Endothelial cell of umbilical vein (primary cell): ENCODE results near the gene ACTG1. TPM values are rescaled to one million over a fixed set of nuclear protein-coding genes. Genes with fewer than 3 reads are reported as not detected.

Experiments used
- BruUV-seq: library from RNA; stranded (reverse); fragments of 400-500 nt; replicated peaks from 2 replicates; lab custom pipeline; 2021; lab: Mats Ljungman, UMichigan
- CTCF ChIA-PET: fragments of 300-600, 350-600 bp; sonication (Branson Sonifier 250); formaldehyde crosslinking; loops from one replicate; lab custom pipeline; 2021; ENCODE audit warnings: antibody characterized with exemption, inconsistent platforms; lab: Charles Lee
- POLR2A ChIA-PET: fragments of 300-600, 350-600 bp; sonication (Branson Sonifier 250); formaldehyde crosslinking; loops from one replicate; lab custom pipeline; 2021; ENCODE audit warnings: antibody characterized with exemption, inconsistent platforms; lab: Charles Lee
- DNase-seq: peaks from one replicate; pipeline ENCODE4 v3.0.0-alpha.2; 2011; ENCODE audit warnings: low read depth, low spot score
- FAIRE-seq: peaks from 2 replicates; lab custom pipeline; 2011; peaks lifted over from hg19 to GRCh38; lab: Jason Lieb, UNC
- H2AFZ ChIP-seq: 2 replicates; pipeline ENCODE4 v1.6.0; 2012; ENCODE audit warnings: low read depth, low read length, control low read depth, inconsistent platforms
- H3K27ac ChIP-seq: 2 replicates; pipeline ENCODE4 v1.5.1; 2011; ENCODE audit warnings: low read depth, mild to moderate bottlenecking, control low read depth, low read length, moderate library complexity; ENCODE audit not compliant: insufficient read depth
- H3K27me3 ChIP-seq, 2 experiments: 2 replicates each; pipeline versions ENCODE4 v1.6.0 to v1.6.1; 2011; ENCODE audit warnings: low read length in 2 of 2, mixed read lengths in 1 of 2; ENCODE audit not compliant: control insufficient read depth in 2 of 2, insufficient read depth in 2 of 2
- H3K36me3 ChIP-seq, 2 experiments: 2 replicates in 1 of 2; 3 replicates in 1 of 2; pipeline ENCODE4 v1.5.1; 2011; ENCODE audit warnings: low read length in 2 of 2, mild to moderate bottlenecking in 1 of 2, moderate library complexity in 1 of 2; ENCODE audit not compliant: control insufficient read depth in 2 of 2, insufficient read depth in 2 of 2; ENCODE audit errors: extremely low read depth in 1 of 2
- H3K4me1 ChIP-seq: 3 replicates; pipeline ENCODE4 v1.5.1; 2011; ENCODE audit warnings: mild to moderate bottlenecking, low read length; ENCODE audit not compliant: control insufficient read depth, insufficient read depth; ENCODE audit errors: extremely low read depth
- H3K4me2 ChIP-seq: 2 replicates; pipeline ENCODE4 v1.6.1; 2011; ENCODE audit warnings: low read length, control low read depth, mixed read lengths; ENCODE audit not compliant: insufficient read depth
- H3K4me3 ChIP-seq, 3 experiments: fragments of 200-600 bp in 1 of 3; sonication (generic), shearing (Covaris generic) in 1 of 3; replicated peaks in 1 of 3; 2 replicates each; pipeline ENCODE4 v1.5.1; 2011 to 2016; ENCODE audit warnings: control low read depth in 3 of 3, low read length in 3 of 3, mild to moderate bottlenecking in 2 of 3, inconsistent platforms in 1 of 3, low read depth in 1 of 3, moderate library complexity in 1 of 3; ENCODE audit not compliant: insufficient read depth in 1 of 3
- H3K79me2 ChIP-seq: 2 replicates; pipeline ENCODE4 v1.6.0; 2012; ENCODE audit warnings: low read length, inconsistent platforms; ENCODE audit not compliant: control insufficient read depth, insufficient read depth
- H3K9ac ChIP-seq: replicated peaks from 2 replicates; pipeline ENCODE3; 2011; ENCODE audit warnings: low read length, control low read depth; ENCODE audit not compliant: insufficient read depth; ENCODE audit errors: extremely low read depth
- H3K9me1 ChIP-seq: replicated peaks from 3 replicates; pipeline ENCODE4 v1.6.0; 2011; ENCODE audit warnings: mild to moderate bottlenecking, low read length; ENCODE audit not compliant: control insufficient read depth, insufficient read depth; ENCODE audit errors: extremely low read depth
- H3K9me3 ChIP-seq: replicated peaks from 2 replicates; pipeline ENCODE4 v1.5.1; 2012; ENCODE audit warnings: low read length, inconsistent platforms; ENCODE audit not compliant: control insufficient read depth, insufficient read depth
- H4K20me1 ChIP-seq: replicated peaks from 2 replicates; pipeline ENCODE3; 2011; ENCODE audit warnings: mild to moderate bottlenecking, low read length; ENCODE audit not compliant: control insufficient read depth, insufficient read depth; ENCODE audit errors: extremely low read depth
- CTCF ChIP-seq, 2 donors: IDR thresholded peaks; 1 replicate in 1 of 2; 2 replicates in 1 of 2; pipeline ENCODE4 v1.5.1; 2011; ENCODE audit warnings: low read length in 2 of 2, mild to moderate bottlenecking in 2 of 2, moderate library complexity in 2 of 2, control low read depth in 1 of 2, inconsistent platforms in 1 of 2, low read depth in 1 of 2; ENCODE audit not compliant: insufficient read depth in 1 of 2; ENCODE audit errors: extremely low read depth in 1 of 2
- EZH2 ChIP-seq: IDR thresholded peaks from 2 replicates; pipeline ENCODE4 v1.6.1; 2012; ENCODE audit warnings: borderline replicate concordance, low read depth, mild to moderate bottlenecking, moderate library complexity, low read length, inconsistent platforms; ENCODE audit not compliant: severe bottlenecking
- FOS ChIP-seq: IDR thresholded peaks from 2 replicates; pipeline ENCODE4 v1.6.1; 2011; ENCODE audit warnings: mild to moderate bottlenecking, low read length, moderate library complexity, borderline replicate concordance; ENCODE audit not compliant: insufficient read depth
- GATA2 ChIP-seq: IDR thresholded peaks from 2 replicates; pipeline ENCODE4 v1.7.0; 2011; ENCODE audit warnings: low read depth, mild to moderate bottlenecking, moderate library complexity, mixed read lengths, low read length; ENCODE audit not compliant: insufficient read length, insufficient read depth
- JUN ChIP-seq: IDR thresholded peaks from 2 replicates; pipeline ENCODE4 v1.6.1; 2011; ENCODE audit warnings: borderline replicate concordance, low read depth; ENCODE audit not compliant: insufficient read length, insufficient read depth
- MAX ChIP-seq: IDR thresholded peaks from 2 replicates; pipeline ENCODE4 v1.6.1; 2011; ENCODE audit not compliant: insufficient read depth, insufficient read length
- MYC ChIP-seq: IDR thresholded peaks from one replicate; pipeline ENCODE4 v1.6.1; 2011; ENCODE audit warnings: mild to moderate bottlenecking, low read depth, low read length
- POLR2A ChIP-seq: IDR thresholded peaks from 2 replicates; pipeline ENCODE4 v1.6.1; 2012; ENCODE audit warnings: low read depth, mild to moderate bottlenecking, control low read depth, low read length
- POLR2AphosphoS5 ChIP-seq: IDR thresholded peaks from 2 replicates; pipeline ENCODE4 v1.6.1; 2012; ENCODE audit warnings: low read depth, mild to moderate bottlenecking, control low read depth, low read length, moderate library complexity; ENCODE audit not compliant: insufficient read depth
- dilution Hi-C: fragments of 300-500 bp; cut with MboI; formaldehyde crosslinking; loops from one replicate; pipeline ENCODE4 v1.15.0; 2019; ENCODE audit warnings: low sequenced_read_pairs; ENCODE audit not compliant: extremely low pct_ligation_motif_present
- intact Hi-C: fragments of 100-400 bp; cut with micrococcal nuclease; formaldehyde crosslinking; loops from one replicate; pipeline ENCODE4 v1.10.0; 2022
- polyA plus RNA-seq, 4 experiments: library from polyadenylated mRNA; depleted of rRNA in 3 of 4; stranded (reverse) in 3 of 4; unstranded in 1 of 4; fragments of >200 nt; gene quantifications; 2 replicates each; pipeline versions ENCODE4 v1.2.1 to v1.2.3, GENCODE V29; 2011 to 2012; ENCODE audit warnings: missing spikeins in 1 of 4
- total RNA-seq: library from RNA; stranded (reverse); gene quantifications from 2 replicates; pipeline ENCODE4 v1.2.3, GENCODE V29; 2021

Gene ACTG1
- total and polyA plus RNA-seq, 2 donors (not counting 3 experiments of a cell fraction or from before 2014, with no cell fraction given), result 6,127 to 10,663 TPM

GRCh38 chr17:81486199-81486810, 26.3 kb downstream of the ACTG1 start:
- POLR2A ChIA-PET, result no interaction called here
- dilution Hi-C loops, result no loop called here
- BruUV-seq, result no TSS peak

More at GRCh38 chr17:81486199-81486810, 26.3 kb downstream of the ACTG1 start:
- CTCF ChIA-PET, result interaction anchor here (1.0 to 6.8 kb wide), 3 partner anchors 92 to 231 kb away, joined by 3 to 117 read pairs (median 21); partner anchors contain the start of gene BAHCC1
- FAIRE-seq, result peak; percentile 80
- Histone ChIP-seq H3K4me1 (peaks cover 18% of the 10 kb centered on the region), H3K9me1 (no peaks in the 10 kb centered on the region), H3K27ac (peak overlapping the region; percentile 32), H3K36me3 (no peaks in the 10 kb centered on the region), H4K20me1 (no peaks in the 10 kb centered on the region), H3K4me3 (no peak overlapping the region), H3K27me3 (no peaks in the 10 kb centered on the region), H3K9me3 (no peaks in the 10 kb centered on the region), H2AFZ (peak overlapping the region; percentile 5), H3K4me2 (no peak overlapping the region), H3K79me2 (no peaks in the 10 kb centered on the region), H3K9ac (no peak overlapping the region)
- DNase-seq, result peak; percentile 59
- TF ChIP-seq GATA2, result no peak
- no peak for TF ChIP-seq EZH2
- no peak for TF ChIP-seq CTCF (IDR thresholded peaks at IDR 0.05; ENCODE audit: extremely low read depth in 1 of 2, insufficient read depth in 1 of 2, low read depth in 1 of 2, low read length in 2 of 2)
- no peak for TF ChIP-seq POLR2AphosphoS5
- TF ChIP-seq MAX, result no peak
- TF ChIP-seq FOS, result no peak
- TF ChIP-seq POLR2A, result no peak
- no peak for TF ChIP-seq MYC
- TF ChIP-seq JUN, result no peak
- intact Hi-C loops, result no loop called here
